KMS-11 (cell line): ENCODE measurements around the gene EPS15.

Experiments used
- H2AFZ ChIP-seq: fragments of 200-600 bp; sonication (generic); 2 replicates; pipeline ENCODE4 v1.6.1; 2016; ENCODE audit warnings: antibody characterized with exemption, mixed run types, low read depth
- H3K27ac ChIP-seq: fragments of 200-600 bp; sonication (generic); 2 replicates; pipeline ENCODE4 v1.6.1; 2016; ENCODE audit warnings: mild to moderate bottlenecking, mixed run types
- H3K27me3 ChIP-seq: fragments of 200-600 bp; sonication (generic); 2 replicates; pipeline ENCODE4 v1.6.1; 2017; ENCODE audit warnings: mild to moderate bottlenecking, low read depth, mixed run types, moderate library complexity; ENCODE audit not compliant: insufficient read depth
- H3K36me3 ChIP-seq: fragments of 200-600 bp; sonication (generic); 2 replicates; pipeline ENCODE4 v1.6.1; 2017; ENCODE audit warnings: mild to moderate bottlenecking, mixed run types; ENCODE audit not compliant: insufficient read depth
- H3K4me1 ChIP-seq: fragments of 200-600 bp; sonication (generic); 2 replicates; pipeline ENCODE4 v1.6.1; 2016; ENCODE audit warnings: mild to moderate bottlenecking, low read depth, mixed run types; ENCODE audit not compliant: poor library complexity, severe bottlenecking
- H3K4me2 ChIP-seq: fragments of 200-600 bp; sonication (generic); 2 replicates; pipeline ENCODE4 v1.7.0; 2016; ENCODE audit warnings: mild to moderate bottlenecking, mixed run types
- H3K4me3 ChIP-seq: fragments of 200-600 bp; sonication (generic); IDR thresholded peaks from 2 replicates; pipeline ENCODE4 v1.6.1; 2017; ENCODE audit warnings: low read depth, low read length, mixed read lengths; ENCODE audit not compliant: insufficient read depth
- H3K79me2 ChIP-seq: fragments of 200-600 bp; sonication (generic); 2 replicates; pipeline ENCODE4 v1.6.1; 2016; ENCODE audit warnings: low read depth, mixed run types; ENCODE audit not compliant: insufficient read depth
- H3K9ac ChIP-seq: fragments of 200-600 bp; sonication (generic); 2 replicates; pipeline ENCODE4 v1.6.1; 2016; ENCODE audit warnings: mild to moderate bottlenecking, mixed run types
- H4K20me1 ChIP-seq: fragments of 200-600 bp; sonication (generic); 2 replicates; pipeline ENCODE4 v1.6.1; 2016; ENCODE audit warnings: mild to moderate bottlenecking, mixed run types; ENCODE audit not compliant: insufficient read depth
- CTCF ChIP-seq: fragments of 200-600 bp; sonication (generic); conservative IDR thresholded peaks from 2 replicates; pipeline ENCODE4 v1.6.1; 2017; ENCODE audit warnings: low read depth, mild to moderate bottlenecking, antibody characterized with exemption, low read length, moderate library complexity, mixed read lengths

EPS15 gene

DNA sequence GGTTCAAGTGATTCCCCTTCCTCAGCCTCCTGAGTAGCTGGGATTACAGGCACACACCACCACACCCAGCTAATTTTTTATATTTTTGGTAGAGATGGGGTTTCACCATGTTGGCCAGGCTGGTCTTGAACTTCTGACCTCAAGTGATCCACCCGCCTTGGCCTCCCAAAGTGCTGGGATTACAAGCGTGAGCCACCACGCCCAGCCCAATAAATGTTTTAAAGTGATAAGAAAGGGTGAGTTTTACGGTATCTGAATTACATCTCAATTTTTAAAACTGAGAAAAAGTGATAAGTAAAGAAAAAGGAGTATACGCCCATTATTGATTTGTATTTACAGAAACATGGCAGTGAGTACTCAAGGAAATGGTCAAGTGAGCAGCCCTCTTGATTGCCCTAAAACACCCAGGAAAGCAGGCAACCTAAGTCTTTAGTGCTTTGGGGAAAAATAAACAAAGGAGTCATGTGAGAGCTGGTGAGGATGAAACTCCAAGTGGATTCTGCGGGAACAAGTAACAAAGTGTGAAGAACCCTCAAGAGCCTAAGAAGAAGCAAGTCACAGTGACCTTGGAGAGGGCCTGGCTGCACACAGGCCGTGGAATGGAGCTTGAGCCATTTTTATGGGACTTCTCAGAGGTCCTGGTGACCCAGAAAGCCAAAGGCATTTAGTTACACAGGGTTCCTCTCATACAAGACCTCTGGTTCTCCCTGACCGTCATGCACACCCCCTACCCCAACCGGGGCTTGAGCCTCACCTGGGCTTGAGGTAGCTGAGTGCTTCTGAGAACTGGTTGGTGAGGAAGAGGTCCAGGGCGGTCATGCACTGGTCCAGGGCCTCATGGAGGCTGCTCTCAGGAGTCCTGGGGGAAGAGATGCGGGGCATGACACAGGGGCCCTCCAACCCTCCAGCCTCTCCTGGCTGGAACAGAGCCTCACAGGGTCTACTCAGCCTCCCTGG lies 197.8 kb downstream of the EPS15 start:
- Histone ChIP-seq H3K9ac (no peak overlapping the region), H3K4me3 (no peak overlapping the region)

GRCh38 chr1:51317798-51318197 lies 201.3 kb downstream of the EPS15 start:
- no peak overlapping the region for H3K9ac ChIP-seq

More for the DNA sequence above, 197.8 kb downstream of the EPS15 start:
- Histone ChIP-seq H3K27ac (no peak overlapping the region), H3K36me3 (no peaks in the 10 kb centered on the region), H2AFZ (no peak overlapping the region), H3K79me2 (no peaks in the 10 kb centered on the region), H3K4me1 (no peaks in the 10 kb centered on the region), H3K4me2 (no peak overlapping the region), H4K20me1 (no peaks in the 10 kb centered on the region), H3K27me3 (no peaks in the 10 kb centered on the region)
- TF ChIP-seq CTCF, result no peak

GRCh38 chr1:51316846-51317120 lies 202.3 kb downstream of the EPS15 start:
- no peaks in the 10 kb centered on the region for H4K20me1 ChIP-seq
- H2AFZ ChIP-seq, result no peak overlapping the region
- no peaks in the 10 kb centered on the region for H3K36me3 ChIP-seq
- H3K4me2 ChIP-seq, result no peak overlapping the region
- H3K4me1 ChIP-seq, result no peaks in the 10 kb centered on the region
- TF ChIP-seq CTCF, result no peak
- H3K27me3 ChIP-seq, result no peaks in the 10 kb centered on the region
- H3K79me2 ChIP-seq, result no peaks in the 10 kb centered on the region
- H3K4me3 ChIP-seq, result no peak overlapping the region
- H3K9ac ChIP-seq, result no peak overlapping the region
- H3K27ac ChIP-seq, result no peak overlapping the region

More at GRCh38 chr1:51317798-51318197, 201.3 kb downstream of the EPS15 start:
- Histone ChIP-seq H3K79me2 (no peaks in the 10 kb centered on the region), H3K27ac (no peak overlapping the region), H3K4me2 (no peak overlapping the region), H4K20me1 (no peaks in the 10 kb centered on the region), H3K36me3 (no peaks in the 10 kb centered on the region), H3K27me3 (no peaks in the 10 kb centered on the region), H3K4me1 (no peaks in the 10 kb centered on the region), H3K4me3 (no peak overlapping the region), H2AFZ (no peak overlapping the region)
- TF ChIP-seq CTCF, result no peak

GRCh38 chr1:51316113-51316845 lies 202.8 kb downstream of the EPS15 start:
- no peak for TF ChIP-seq CTCF
- H4K20me1 ChIP-seq, result no peaks in the 10 kb centered on the region
- H3K27me3 ChIP-seq, result no peaks in the 10 kb centered on the region
- no peak overlapping the region for H3K9ac ChIP-seq
- H3K79me2 ChIP-seq, result no peaks in the 10 kb centered on the region
- no peak overlapping the region for H3K27ac ChIP-seq
- no peaks in the 10 kb centered on the region for H3K4me1 ChIP-seq
- no peaks in the 10 kb centered on the region for H3K36me3 ChIP-seq
- no peak overlapping the region for H3K4me2 ChIP-seq
- no peak overlapping the region for H2AFZ ChIP-seq
- no peak overlapping the region for H3K4me3 ChIP-seq
